Measurements from ENCODE around the gene PACS1.

The PACS1 gene

GRCh38 chr11:66047541-66048365, 22.3 kb upstream of the PACS1 start:
- Histone ChIP-seq H3K9ac (peak overlapping the region in 1 of 11 experiments; percentile 29; a peak in 1 of 22 replicates), H3K4me2 (peak overlapping the region in 3 of 11 experiments; percentile 12 to 60 (median 56); a peak in 2 of 22 replicates), H3K4me1 (peaks cover 16 to 41% (median 35%) of the 10 kb centered on the region in 10 experiments), H3K4me3 (no peak overlapping the region), H3K27me3 (no peaks in the 10 kb centered on the region; a peak in 2 of 22 replicates), H3K9me3 (replicated peaks in 1 of 11) (no peaks in the 10 kb centered on the region; a peak in 1 of 22 replicates), H3K27ac (no peak overlapping the region), H4K20me1 (peaks cover 0 to 4% (median 0%) of the 10 kb centered on the region in 11 experiments; a peak in 2 of 22 replicates), H3K36me3 (no peaks in the 10 kb centered on the region)
- TF ChIP-seq Cebpa-rat (IDR thresholded peaks at IDR 0.05) = no peak

- H3K4me2 ChIP-seq = peak within 1 kb of the TSS in 10 of 11 experiments; percentile 38 to 99 (median 88); a peak in 17 of 22 replicates
- H3K27me3 ChIP-seq = no peaks in the 10 kb centered on the region; a peak in 2 of 22 replicates
- peaks cover 25 to 50% (median 44%) of the 10 kb centered on the region in 10 experiments for H3K4me1 ChIP-seq
- H3K36me3 ChIP-seq = peaks cover 6 to 9% (median 7%) of the 10 kb centered on the region in 11 experiments; a peak in 19 of 22 replicates
- no peak within 1 kb of the TSS; a peak in 1 of 20 replicates for H3K4me3 ChIP-seq
- no peaks in the 10 kb centered on the region for H3K9me3 ChIP-seq (replicated peaks in 1 of 11)
- no peak within 1 kb of the TSS for H3K27ac ChIP-seq
- H3K9ac ChIP-seq = peak within 1 kb of the TSS in 3 of 11 experiments; percentile 29 to 46 (median 35); a peak in 5 of 22 replicates
- no peak for TF ChIP-seq Cebpa-rat (IDR thresholded peaks at IDR 0.05)
- H4K20me1 ChIP-seq = peaks cover 0 to 14% (median 0%) of the 10 kb centered on the region in 11 experiments; a peak in 7 of 22 replicates
Measured at GRCh38 chr11:66048547-66049323, 21.3 kb upstream of the PACS1 start, which contains the start of gene GAL3ST3. GAL3ST3 (minus strand) TSS chr11:66049161; CDS start chr11:66045415, 3,746 bp downstream.

DNA sequence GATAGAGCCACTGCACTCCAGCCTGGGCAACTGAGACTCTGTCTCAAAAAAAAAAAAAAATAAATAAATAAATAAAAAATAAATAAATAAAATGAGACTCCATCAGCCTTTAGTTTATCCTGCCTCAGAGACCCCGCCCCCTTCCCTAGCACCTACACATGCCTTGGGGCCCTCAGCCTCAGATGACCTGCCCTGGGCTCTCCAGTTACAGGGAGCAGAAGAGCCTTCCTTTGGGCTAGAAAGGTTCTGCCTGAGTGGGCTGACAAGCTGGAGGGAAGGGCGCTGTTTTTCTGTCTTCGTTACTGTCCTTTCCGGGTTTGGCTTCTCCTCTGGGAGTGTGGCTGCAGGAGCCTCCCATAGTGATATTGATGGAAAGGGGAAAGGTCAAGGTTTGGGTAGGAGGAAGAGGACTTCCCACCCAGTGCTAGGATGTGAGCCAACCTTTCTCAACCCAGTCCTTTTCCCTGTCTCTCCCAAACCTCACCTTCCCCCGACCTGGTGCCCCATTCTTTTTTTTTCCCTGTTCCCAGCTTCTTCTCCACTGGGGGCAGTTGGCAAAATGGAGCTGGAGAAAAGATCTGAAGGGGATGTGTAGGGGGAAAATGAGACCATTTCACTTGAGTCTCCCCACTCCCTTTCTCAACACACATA, 19.4 kb upstream of the PACS1 start:
- H3K27ac ChIP-seq = peak overlapping the region; percentile 68 to 90 (median 84); a peak in 19 of 22 replicates
- no peak for TF ChIP-seq Cebpa-rat (IDR thresholded peaks at IDR 0.05)
- no peaks in the 10 kb centered on the region; a peak in 2 of 22 replicates for H3K27me3 ChIP-seq
- peak overlapping the region; percentile 80 to 99 (median 90) for H3K4me2 ChIP-seq
- peaks cover 30 to 45% (median 38%) of the 10 kb centered on the region in 10 experiments for H3K4me1 ChIP-seq
- H3K9me3 ChIP-seq (replicated peaks in 1 of 11) = no peaks in the 10 kb centered on the region
- H3K4me3 ChIP-seq = peak overlapping the region; percentile 81 to 100 (median 90); a peak in 17 of 20 replicates
- peaks cover 0 to 33% (median 13%) of the 10 kb centered on the region in 11 experiments; a peak in 14 of 22 replicates for H4K20me1 ChIP-seq
- peaks cover 24 to 29% (median 27%) of the 10 kb centered on the region in 11 experiments for H3K36me3 ChIP-seq
- H3K9ac ChIP-seq = peak overlapping the region; percentile 85 to 95 (median 91); a peak in 21 of 22 replicates

DNA sequence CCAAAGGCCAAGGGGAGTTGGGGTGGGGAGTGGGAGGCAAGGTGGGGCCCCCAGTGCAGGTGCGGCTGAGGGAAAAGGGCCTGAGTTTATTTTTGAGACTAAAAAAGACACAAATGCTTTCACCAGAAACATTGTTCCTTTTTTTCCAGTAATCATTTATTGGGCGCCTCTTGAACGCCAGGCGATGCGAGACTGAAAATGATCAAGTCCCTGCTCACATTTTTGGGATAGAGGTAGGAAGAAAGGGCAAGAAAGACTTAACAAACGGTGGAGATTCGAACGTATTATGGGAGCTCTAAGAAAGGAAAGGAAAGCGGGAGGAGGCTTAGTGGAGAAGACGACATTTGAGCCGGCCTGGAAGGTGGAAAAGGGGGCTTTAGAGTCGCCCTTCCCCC, 18.7 kb upstream of the PACS1 start:
- Histone ChIP-seq H3K36me3 (peaks cover 31 to 36% (median 34%) of the 10 kb centered on the region in 11 experiments), H3K27me3 (no peaks in the 10 kb centered on the region; a peak in 2 of 22 replicates), H3K4me2 (peak overlapping the region; percentile 80 to 99 (median 90)), H3K9me3 (replicated peaks in 1 of 11) (no peaks in the 10 kb centered on the region), H4K20me1 (peaks cover 0 to 38% (median 18%) of the 10 kb centered on the region in 11 experiments; a peak in 16 of 22 replicates), H3K27ac (peak overlapping the region; percentile 68 to 90 (median 84)), H3K9ac (peak overlapping the region; percentile 85 to 95 (median 91)), H3K4me1 (peaks cover 30 to 45% (median 38%) of the 10 kb centered on the region in 10 experiments), H3K4me3 (peak overlapping the region; percentile 81 to 100 (median 90))
- no peak for TF ChIP-seq Cebpa-rat (IDR thresholded peaks at IDR 0.05)

DNA sequence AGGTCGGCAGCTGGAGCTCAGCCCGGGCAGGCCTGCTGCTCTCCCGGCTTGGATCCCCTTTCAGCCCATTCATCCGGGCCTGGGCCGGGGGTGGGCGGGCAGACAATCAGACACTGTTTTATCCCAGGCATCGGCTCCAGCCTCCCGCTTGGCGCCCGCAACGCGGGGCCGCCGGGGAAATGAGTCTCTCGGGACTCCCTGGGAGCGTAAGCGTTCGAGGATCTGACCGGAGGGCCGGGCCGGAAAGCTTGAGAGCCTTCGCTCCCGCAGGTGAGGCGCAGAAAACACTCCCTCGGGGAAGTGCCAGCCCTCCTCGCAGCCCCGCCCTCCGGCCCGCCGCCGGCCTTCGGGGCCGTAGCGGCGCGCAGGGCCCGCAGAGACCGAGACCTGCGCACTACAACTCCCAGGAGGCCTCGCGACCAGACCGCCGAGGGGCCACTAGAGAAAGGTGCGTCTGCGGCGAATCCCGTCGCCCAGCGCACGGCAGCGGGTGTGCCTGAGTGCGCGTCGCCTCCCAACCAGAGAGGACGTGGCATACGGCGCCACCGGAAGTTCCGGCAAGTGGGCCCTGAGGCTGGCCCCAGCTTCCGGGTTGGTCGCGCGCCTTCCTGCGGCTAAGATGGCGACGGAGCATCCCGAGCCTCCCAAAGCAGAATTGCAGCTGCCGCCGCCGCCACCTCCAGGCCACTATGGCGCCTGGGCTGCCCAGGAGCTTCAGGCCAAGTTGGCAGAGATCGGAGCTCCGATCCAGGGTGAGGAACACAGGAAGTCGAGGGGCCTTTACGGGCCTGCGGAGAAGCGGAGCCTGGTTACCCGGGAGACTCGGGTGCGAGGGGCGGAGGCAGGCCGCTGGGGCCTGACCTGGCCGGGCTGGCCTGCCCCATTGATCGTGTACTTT, 18.1 kb upstream of the PACS1 start, which contains the start of gene SF3B2:
SF3B2 (plus strand) TSS at position 599 of the 898 bp plus-strand sequence; CDS start at position 620, 21 bp downstream.
- peak within 1 kb of the TSS; percentile 89 to 99 (median 95) for H3K4me2 ChIP-seq
- no peaks in the 10 kb centered on the region; a peak in 2 of 22 replicates for H3K27me3 ChIP-seq
- peaks cover 37 to 42% (median 40%) of the 10 kb centered on the region in 11 experiments for H3K36me3 ChIP-seq
- H3K9me3 ChIP-seq (replicated peaks in 1 of 11) = no peaks in the 10 kb centered on the region
- H3K4me1 ChIP-seq = peaks cover 28 to 45% (median 38%) of the 10 kb centered on the region in 10 experiments
- TF ChIP-seq Cebpa-rat (IDR thresholded peaks at IDR 0.05) = no peak
- H3K4me3 ChIP-seq = peak within 1 kb of the TSS; percentile 81 to 100 (median 90)
- peaks cover 0 to 44% (median 22%) of the 10 kb centered on the region in 11 experiments; a peak in 17 of 22 replicates for H4K20me1 ChIP-seq
- peak within 1 kb of the TSS; percentile 85 to 95 (median 91) for H3K9ac ChIP-seq
- H3K27ac ChIP-seq = peak within 1 kb of the TSS; percentile 82 to 90 (median 84)

DNA sequence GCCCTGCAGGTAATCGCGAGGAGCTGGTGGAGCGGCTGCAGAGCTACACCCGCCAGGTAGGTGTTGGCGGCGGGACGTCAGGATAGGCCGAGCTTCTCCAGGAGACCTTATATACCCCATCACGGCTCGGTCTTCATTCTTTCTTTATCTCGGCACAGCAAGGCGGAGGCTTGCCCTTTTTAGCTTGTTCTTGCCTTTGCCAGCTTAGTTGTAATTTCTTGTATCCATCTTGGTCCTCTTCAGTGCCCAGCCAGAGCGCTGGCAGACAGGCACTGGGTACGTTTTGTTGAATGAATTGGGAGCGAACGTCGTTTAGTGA, 17.4 kb upstream of the PACS1 start:
- peaks cover 24 to 42% (median 38%) of the 10 kb centered on the region in 10 experiments for H3K4me1 ChIP-seq
- no peak for TF ChIP-seq Cebpa-rat (IDR thresholded peaks at IDR 0.05)
- no peaks in the 10 kb centered on the region for H3K9me3 ChIP-seq (replicated peaks in 1 of 11)
- peak overlapping the region; percentile 81 to 100 (median 90) for H3K4me3 ChIP-seq
- H3K4me2 ChIP-seq = peak overlapping the region; percentile 87 to 99 (median 95)
- peaks cover 0 to 45% (median 22%) of the 10 kb centered on the region in 11 experiments; a peak in 17 of 22 replicates for H4K20me1 ChIP-seq
- H3K9ac ChIP-seq = peak overlapping the region; percentile 85 to 95 (median 91)
- peaks cover 43 to 48% (median 46%) of the 10 kb centered on the region in 11 experiments for H3K36me3 ChIP-seq
- H3K27ac ChIP-seq = peak overlapping the region; percentile 82 to 90 (median 84)
- no peaks in the 10 kb centered on the region; a peak in 2 of 22 replicates for H3K27me3 ChIP-seq

DNA sequence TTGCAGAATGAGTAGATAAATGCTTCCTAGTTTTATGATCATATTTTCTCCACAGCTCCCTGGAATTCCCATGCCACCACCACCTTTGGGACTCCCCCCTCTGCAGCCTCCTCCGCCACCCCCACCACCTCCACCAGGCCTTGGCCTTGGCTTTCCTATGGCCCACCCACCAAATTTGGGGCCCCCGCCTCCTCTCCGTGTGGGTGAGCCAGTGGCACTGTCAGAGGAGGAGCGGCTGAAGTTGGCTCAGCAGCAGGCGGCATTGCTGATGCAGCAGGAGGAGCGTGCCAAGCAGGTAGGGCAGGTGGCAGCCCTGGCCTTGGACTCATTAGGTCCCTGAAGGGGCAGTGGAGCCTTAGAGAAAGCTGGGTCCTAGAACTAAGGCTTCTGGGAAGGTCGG, 15.1 kb upstream of the PACS1 start:
- H3K9ac ChIP-seq = 0 out of 22 replicates have a peak overlapping the region, but pooled peaks of 2 of the 11 experiments have one; percentile 10 to 26
- H3K9me3 ChIP-seq (replicated peaks in 1 of 11) = no peaks in the 10 kb centered on the region
- no peaks in the 10 kb centered on the region for H3K27me3 ChIP-seq
- peaks cover 24 to 32% (median 28%) of the 10 kb centered on the region in 10 experiments for H3K4me1 ChIP-seq
- no peak for TF ChIP-seq Cebpa-rat (IDR thresholded peaks at IDR 0.05)
- H3K27ac ChIP-seq = no peak overlapping the region
- H3K4me3 ChIP-seq = no peak overlapping the region
- H4K20me1 ChIP-seq = peaks cover 0 to 69% (median 30%) of the 10 kb centered on the region in 11 experiments; a peak in 17 of 22 replicates
- H3K36me3 ChIP-seq = peaks cover 67 to 72% (median 70%) of the 10 kb centered on the region in 11 experiments
- H3K4me2 ChIP-seq = no peak overlapping the region

Measured in BLaER1 treated with 17β-estradiol and CSF1 and Interleukin-3, amounts not matched to agents 10 nM and 100 nM (cell line).